ENCODE measurements around the gene MARCHF10.

Gene MARCHF10

GRCh38 chr17:62681061-62681938, 126.8 kb downstream of the MARCHF10 start:
- in situ Hi-C loops (cut with MboI; ENCODE audit: low sequenced_read_pairs, unreplicated experiment) = loop anchor here (25.0 kb wide), 1 partner anchor 731 kb away; no protein-coding TSS in a partner anchor
- no peak for DNase-seq (ENCODE audit: low spot score)

DNA sequence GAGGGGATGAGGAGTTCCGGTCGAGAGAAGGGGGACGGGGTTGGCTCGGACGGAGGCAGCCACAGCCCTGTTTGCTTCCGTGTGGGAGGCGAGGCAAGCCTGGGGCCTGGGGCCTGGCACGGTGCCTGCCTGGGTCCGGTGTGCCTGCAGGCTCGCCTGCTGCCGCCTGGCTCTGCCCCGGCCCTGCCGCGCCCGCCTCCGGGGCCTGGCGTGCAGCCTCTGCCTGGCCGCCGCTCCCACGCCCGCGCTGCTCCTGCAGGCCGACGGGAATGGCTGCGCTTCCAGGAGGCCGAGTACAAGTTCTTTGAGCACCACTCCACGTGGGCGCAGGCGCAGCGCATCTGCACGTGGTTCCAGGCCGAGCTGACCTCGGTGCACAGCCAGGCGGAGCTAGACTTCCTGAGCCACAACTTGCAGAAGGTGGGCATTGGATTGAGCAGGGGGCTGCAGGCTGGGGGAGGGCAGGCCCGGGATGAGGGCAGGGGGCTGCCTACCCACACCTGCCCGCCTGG, 127.5 kb downstream of the MARCHF10 start:
- in situ Hi-C loops (cut with MboI; ENCODE audit: low sequenced_read_pairs, unreplicated experiment) = loop anchor here (25.0 kb wide), 1 partner anchor 732 kb away; no protein-coding TSS in a partner anchor
- TF ChIP-seq, protein P1, sequence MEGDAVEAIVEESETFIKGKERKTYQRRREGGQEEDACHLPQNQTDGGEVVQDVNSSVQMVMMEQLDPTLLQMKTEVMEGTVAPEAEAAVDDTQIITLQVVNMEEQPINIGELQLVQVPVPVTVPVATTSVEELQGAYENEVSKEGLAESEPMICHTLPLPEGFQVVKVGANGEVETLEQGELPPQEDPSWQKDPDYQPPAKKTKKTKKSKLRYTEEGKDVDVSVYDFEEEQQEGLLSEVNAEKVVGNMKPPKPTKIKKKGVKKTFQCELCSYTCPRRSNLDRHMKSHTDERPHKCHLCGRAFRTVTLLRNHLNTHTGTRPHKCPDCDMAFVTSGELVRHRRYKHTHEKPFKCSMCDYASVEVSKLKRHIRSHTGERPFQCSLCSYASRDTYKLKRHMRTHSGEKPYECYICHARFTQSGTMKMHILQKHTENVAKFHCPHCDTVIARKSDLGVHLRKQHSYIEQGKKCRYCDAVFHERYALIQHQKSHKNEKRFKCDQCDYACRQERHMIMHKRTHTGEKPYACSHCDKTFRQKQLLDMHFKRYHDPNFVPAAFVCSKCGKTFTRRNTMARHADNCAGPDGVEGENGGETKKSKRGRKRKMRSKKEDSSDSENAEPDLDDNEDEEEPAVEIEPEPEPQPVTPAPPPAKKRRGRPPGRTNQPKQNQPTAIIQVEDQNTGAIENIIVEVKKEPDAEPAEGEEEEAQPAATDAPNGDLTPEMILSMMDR (IDR thresholded peaks at IDR 0.05; ENCODE audit: borderline replicate concordance, control extremely low read depth, extremely low read depth, insufficient read depth, missing control alignments) = no peak
- DNase-seq (ENCODE audit: low spot score) = no peak

More at GRCh38 chr17:62681061-62681938, 126.8 kb downstream of the MARCHF10 start:
- TF ChIP-seq, protein P1 (IDR thresholded peaks at IDR 0.05; ENCODE audit: borderline replicate concordance, control extremely low read depth, extremely low read depth, insufficient read depth, missing control alignments) = no peak

DNA sequence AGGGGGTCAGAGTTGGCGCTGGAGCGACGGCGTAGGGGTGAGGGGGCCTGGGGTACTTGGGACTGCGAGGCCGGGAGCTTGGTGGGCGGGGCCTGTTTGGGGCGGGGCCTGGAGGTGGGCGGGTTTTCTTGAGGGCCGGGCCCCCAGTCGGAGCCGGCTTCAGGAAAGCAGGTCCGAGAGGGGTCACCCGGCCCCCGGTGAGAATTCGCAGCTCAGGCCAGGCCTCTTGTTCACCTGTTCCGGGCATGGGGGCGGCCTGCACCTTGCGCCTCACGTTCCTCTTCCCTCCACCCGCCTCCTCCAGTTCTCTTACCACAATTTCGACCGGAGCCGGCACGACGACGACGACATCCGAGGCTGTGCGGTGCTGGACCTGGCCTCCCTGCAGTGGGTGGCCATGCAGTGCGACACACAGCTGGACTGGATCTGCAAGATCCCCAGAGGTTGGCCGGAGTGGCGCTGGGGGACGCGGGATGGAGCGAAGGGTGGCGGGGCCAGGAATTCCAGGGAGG, 128.2 kb downstream of the MARCHF10 start:
- TF ChIP-seq, protein P1 (IDR thresholded peaks at IDR 0.05; ENCODE audit: borderline replicate concordance, control extremely low read depth, extremely low read depth, insufficient read depth, missing control alignments) = no peak
- in situ Hi-C loops (cut with MboI; ENCODE audit: low sequenced_read_pairs, unreplicated experiment) = loop anchor here (25.0 kb wide), 1 partner anchor 732 kb away; no protein-coding TSS in a partner anchor
- no peak for DNase-seq (ENCODE audit: low spot score)

DNA sequence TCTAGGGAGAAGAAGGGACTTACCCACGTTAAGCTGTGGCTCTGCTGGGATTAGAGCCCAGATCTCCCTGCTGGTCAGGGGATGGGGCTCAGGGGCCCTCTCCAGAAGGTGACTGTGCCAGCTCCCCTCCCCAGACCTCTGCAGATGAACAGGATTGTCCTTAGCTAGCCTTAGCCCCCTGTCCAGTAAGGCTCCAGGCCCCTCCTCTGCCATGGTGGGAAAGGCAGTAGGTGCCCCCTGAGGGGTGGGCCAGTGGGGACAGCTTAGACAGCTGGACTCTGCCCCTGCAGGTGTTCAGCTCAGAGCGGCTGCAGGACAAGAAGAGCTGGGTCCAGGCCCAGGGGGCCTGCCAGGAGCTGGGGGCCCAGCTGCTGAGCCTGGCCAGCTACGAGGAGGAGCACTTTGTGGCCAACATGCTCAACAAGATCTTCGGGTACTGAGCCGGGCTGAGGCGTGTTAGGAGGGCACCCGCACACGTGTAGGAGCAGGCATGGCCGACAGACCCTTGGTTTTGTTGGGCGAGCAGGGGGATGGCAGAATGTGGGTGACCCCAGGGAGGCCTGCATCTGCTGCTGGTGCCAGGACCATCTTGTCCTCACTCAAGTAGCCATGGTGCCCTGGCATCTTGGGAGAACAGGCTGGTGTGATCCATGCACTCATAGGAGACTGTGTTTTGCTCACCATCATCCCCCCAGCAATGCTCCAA, 129.7 kb downstream of the MARCHF10 start:
- no peak for DNase-seq (ENCODE audit: low spot score)
- in situ Hi-C loops (cut with MboI; ENCODE audit: low sequenced_read_pairs, unreplicated experiment) = loop anchor here (25.0 kb wide), 1 partner anchor 734 kb away; no protein-coding TSS in a partner anchor

DNA sequence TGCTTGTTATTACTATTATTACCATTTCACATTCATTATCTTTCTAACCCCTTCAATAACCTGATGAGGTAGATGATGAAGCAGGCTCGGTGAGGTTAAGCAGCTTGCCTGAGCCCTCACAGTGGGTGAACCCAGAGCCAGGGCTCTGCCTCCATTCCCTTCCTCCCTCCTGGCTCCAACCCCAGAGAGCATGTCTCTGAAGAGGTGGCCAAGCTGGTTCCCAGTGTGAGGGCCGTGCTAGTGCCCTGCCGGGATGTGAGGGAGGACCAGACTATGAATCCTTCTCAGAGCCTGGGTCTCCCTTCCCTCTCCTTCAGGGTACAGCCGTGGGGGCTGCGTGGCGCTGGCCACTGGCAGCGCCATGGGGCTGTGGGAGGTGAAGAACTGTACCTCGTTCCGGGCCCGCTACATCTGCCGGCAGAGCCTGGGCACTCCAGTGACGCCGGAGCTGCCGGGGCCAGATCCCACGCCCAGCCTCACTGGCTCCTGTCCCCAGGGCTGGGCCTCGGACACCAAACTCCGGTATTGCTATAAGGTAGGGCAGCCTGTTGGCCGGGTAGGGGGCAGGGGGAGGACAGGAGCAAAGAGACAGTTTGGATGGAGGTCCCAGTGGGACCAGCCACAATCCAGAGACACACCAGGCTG, 131.0 kb downstream of the MARCHF10 start:
- in situ Hi-C loops (cut with MboI; ENCODE audit: low sequenced_read_pairs, unreplicated experiment) = loop anchor here (25.0 kb wide), 1 partner anchor 735 kb away; no protein-coding TSS in a partner anchor
- DNase-seq (ENCODE audit: low spot score) = no peak
- TF ChIP-seq, protein P1 (IDR thresholded peaks at IDR 0.05; ENCODE audit: borderline replicate concordance, control extremely low read depth, extremely low read depth, insufficient read depth, missing control alignments) = no peak

More for the DNA sequence above, 129.7 kb downstream of the MARCHF10 start:
- TF ChIP-seq, protein P1 (IDR thresholded peaks at IDR 0.05; ENCODE audit: borderline replicate concordance, control extremely low read depth, extremely low read depth, insufficient read depth, missing control alignments) = no peak

Measured in GM13976 (cell line).